AG08396 (cell line): ENCODE data around the gene NEGR1.
"Not testable (repeated sequence)": the region's sequence is repeated elsewhere in the genome, so short reads cannot be mapped to it uniquely, and the experiment has no call there.

Source experiments
- DNase-seq: peaks from one replicate; pipeline ENCODE4 v3.0.0; 2012; ENCODE audit warnings: low spot score, mixed read lengths

Gene NEGR1

DNA sequence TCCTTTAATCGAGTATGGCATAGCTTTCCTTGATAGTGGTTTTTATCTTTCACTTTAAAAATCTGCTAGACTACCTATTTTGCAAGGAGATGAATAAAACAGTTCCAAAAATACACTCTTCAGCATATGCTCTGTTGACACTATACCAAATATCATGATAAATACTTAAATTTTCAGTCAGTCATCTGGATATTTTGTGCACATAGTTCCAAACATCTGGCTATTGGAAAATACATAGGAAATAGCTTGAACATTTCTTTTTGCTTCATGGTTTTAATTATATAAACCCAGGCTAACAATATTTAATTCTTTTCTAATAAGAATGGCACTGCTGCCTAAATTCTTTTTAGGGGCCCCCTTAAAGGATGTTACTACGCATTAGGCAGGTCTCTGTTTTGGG, 342.1 kb downstream of the NEGR1 start:
- DNase-seq: no peak

DNA sequence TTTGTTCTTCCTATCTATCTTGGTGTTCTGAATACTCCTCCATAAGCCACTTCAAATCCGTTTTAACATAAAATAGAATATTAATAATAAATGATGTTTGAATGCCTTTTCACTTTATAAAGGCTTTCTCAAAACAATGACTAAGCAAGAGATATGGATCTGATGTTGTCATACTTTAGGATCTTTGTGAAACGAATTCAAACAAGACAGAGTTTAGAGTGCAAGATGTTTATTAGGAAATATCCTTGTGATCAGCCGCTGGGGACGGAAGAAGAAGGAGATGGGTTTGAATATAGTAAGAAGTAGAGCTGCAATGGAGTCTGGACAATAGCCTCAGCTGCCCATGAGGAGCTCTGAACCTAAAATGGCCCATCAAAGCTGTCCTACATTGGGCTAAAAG, 351.8 kb downstream of the NEGR1 start:
- DNase-seq: no peak

DNA sequence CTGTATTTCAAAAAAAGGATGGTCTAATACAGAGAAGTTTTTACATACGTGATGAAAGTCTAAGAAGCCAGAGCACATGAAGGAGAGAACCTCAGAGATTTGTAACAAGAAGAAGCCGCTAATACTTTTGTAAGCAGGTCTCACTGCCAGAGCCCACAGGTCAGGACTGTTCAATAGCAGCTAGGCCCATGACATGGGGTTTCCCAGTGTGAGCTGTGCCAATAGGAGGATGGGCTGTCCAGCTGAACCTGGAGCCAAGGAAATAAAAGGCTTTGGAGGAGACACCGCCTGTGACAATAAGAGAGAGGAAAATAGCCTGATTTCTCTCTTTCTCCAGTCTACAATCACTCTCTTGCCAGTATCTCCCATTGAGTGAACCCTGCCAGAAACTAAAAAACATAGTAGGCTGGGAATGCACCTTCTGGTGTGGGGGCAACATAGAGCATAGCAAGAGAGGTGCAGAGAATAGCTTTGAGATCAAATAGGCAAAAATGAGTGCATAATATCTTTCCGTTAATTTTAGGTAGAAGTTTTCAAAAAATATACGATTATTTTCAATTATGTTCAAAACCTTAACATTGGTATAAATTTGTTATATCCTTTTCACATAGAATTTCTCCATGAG, 360.3 kb downstream of the NEGR1 start:
- no peak for DNase-seq

DNA sequence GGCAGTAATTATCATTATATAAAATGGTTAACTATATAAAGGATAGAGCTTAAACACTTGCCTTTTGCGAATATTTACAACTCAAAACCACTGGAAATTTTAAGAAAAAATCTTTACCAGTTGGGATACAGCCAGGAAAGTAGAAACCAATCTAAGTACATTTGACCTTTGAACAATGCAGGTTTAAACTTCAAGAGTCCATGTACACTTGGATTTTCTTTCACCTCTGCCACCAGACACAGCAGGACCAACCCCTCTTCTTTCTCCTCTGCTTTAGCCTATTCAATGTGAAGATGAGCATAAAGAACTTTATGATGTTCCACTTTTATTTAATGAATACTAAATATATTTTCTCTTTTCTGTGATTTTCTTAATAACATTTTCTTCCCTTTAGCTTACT, 361.1 kb downstream of the NEGR1 start:
- no peak for DNase-seq

DNA sequence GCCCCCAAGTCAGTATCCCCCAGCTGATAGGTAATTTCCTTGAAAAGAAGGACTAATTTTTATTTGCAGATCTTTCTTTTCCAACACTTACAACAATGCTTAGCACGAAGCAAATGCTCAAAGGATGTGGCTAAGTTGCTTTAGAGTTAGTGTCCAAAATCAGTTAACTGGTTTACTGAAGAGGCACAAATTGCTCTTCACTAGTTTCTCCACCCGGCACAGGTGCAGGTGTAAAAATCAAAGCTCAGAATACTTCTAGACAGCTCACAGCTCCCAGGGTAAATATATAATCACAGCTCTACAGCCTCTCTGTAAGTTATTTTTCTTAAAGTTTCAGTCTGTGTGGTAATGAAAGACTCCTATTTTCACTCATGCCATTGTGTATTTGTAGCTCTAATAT, 361.8 kb downstream of the NEGR1 start:
- DNase-seq: no peak

DNA sequence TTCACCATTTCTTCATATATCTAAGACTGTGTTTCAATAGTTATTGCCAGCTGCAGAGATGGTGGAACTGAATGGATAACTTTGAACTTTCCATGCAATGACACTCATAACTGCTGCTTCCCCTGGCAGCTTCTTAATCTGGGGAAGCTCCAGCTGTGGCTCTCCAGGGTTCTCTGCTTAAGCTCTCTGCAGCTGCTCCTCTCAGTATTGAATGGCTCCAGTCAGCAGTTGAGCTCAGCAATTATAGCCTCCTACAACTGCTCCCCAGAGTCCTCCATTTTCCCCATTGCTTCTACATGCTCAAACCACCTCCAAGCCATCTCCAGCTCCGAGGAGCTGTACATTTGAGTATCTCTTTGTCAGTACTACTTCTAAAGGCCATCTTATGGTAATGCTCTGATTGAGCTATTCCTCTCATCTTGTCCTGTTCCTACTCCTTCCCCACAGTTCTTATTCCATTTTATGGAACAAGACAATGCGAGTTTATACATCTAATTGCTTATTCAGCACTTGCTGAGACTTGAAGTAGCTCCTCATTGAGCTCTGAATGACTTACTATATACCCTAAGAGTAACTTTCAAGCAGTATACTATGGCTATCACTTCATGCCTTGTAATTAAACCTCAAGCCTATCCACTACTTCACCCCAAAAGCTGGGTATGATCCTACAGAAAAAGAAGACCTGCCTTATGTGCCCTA, 362.4 kb downstream of the NEGR1 start:
- DNase-seq: no peak

DNA sequence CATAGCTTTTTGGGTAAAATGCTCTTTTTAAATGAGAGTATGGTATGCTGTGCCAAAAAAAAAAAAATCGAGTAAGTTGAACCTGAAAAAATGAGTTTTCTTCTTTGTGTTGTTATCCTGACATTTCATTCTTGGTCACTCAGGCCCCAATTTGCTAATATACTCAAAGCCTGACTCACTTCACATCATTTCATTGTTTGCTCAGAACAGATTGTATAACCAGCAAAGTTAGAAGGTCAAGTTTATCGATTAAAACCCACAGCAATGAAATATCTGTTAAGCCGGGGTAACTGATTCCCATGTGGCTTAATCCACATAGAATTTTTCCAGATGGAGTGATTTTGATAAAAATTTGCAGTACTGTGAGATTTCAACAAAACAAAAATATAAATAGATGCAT, 363.7 kb downstream of the NEGR1 start:
- DNase-seq: no peak

DNA sequence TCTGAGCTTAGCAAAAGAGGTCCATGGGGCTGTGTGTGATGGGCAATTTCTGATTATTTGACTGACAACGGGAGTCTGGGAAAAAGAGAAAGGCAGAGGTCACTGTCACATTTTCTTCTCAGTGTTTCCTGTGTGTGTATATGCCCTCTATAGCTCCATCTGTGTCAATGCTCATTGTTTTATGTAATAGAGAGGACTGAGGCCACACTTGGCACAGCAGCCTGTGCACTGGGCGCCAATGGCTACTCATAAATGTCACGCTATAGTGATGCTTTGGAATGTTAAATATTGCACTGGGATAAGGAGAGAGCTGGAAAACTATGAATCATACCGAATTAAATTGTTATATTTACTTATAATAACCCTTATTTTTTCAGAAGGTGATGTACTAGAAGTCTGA, 365.4 kb downstream of the NEGR1 start:
- no peak for DNase-seq

DNA sequence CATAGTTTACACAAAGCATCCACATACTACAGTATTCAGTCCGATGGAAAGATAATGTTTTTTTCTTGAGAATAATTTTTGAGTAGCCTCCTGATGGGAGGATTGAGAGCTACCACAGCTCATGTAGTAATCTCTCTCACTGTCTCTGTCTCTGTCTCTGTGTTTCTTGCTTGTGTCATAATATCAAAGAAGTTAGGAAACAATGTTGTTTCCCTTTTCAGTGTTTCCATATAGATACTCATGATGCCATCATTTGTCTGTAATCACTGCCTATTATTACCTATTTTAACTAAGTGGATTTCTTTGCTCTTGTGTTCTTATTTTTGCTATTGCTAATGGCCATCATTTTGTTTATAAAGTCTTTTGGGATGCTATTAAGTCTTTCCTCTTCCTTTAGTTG, 367.7 kb downstream of the NEGR1 start:
- DNase-seq: no peak

DNA sequence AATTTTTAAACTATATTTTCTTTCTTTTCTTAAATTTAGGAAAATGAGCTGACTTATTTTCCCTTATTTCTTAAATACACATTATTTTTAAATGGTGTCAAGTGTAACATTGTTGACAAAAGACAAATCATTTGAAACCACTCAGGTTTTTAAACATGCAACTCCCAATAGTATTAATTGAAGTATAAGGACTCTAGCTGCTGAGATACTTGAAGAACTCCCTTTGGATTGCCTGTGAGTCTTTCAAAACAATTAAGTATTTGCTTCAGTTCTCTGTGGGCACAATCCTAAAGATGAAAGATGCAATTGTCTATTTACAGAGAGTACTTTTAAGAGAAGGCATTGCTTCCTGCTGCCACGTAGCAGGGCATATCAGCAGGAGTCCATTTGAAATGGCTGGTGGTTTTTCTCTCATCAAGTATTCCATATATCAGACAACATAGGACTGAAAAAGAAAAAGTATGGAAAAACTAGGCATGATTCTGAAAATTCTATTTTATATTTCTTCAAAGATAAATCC, 373.4 kb downstream of the NEGR1 start:
- DNase-seq: no peak

DNA sequence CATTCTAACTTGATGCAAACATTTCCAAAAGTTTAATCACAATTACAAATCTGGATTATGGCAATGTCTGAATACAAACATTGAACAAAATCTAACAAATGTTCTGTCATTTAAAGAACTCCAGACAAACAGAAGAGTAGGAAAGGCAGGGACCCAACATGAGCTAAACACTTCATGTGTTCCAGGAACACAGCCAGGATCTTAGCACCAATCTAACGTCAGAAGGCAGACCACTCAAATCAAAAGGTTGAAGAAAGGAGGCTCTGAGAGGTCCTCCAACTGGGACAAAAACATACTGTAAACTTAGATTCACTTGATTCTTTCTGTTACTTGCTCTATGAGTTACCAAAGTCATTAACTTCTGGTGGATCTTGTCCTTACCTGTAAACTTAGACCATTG, 374.0 kb downstream of the NEGR1 start:
- no peak for DNase-seq

DNA sequence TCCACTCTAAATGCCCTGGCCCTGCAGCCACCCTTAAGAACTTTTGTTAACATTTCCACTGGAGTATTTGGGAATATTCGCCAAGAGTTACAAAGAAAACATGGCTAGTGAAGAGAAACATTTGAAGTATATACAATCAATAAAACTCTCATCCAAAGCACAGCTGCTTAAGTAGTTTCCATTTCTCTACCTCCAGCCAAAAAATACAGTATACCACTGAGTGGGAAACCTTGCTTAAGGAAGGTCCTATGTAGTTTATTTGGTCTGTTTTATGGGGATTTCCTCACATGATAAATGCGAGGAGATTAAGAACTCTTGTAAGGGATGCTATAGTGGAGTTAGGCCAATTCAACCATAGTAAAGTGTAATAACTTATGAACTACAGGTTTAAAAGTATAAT, 382.5 kb downstream of the NEGR1 start:
- DNase-seq: no peak

DNA sequence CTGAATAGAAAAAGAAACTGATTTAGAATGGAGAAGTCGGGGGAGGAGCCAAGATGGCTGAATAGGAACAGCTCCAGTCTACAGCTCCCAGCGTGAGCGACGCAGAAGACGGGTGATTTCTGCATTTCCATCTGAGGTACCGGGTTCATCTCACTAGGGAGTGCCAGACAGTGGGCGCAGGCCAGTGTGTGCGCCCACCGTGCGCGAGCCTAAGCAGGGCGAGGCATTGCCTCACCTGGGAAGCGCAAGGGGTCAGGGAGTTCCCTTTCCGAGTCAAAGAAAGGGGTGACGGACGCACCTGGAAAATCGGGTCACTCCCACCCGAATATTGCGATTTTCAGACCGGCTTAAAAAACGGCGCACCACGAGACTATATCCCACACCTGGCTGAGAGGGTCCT, 394.2 kb downstream of the NEGR1 start:
- DNase-seq: not testable (repeated sequence)

DNA sequence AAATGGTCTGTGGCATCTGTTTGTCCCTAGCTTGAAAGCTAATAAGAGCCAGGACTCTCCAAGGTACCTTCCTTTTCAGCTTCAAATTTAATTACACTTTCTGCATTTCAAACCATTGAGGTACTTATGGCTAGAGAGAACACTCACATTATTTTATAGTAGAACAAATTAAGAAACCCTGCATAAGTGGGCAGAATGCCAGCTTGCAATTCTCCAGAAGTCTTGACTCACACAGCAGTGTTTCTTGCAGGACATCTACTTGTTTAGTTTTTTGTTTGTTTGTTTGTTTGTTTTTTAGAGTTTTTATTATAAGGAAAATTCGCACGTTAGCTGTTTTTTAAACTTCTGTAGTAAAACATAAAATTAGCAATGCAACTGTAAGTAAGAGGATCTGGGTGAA, 397.2 kb downstream of the NEGR1 start:
- no peak for DNase-seq

DNA sequence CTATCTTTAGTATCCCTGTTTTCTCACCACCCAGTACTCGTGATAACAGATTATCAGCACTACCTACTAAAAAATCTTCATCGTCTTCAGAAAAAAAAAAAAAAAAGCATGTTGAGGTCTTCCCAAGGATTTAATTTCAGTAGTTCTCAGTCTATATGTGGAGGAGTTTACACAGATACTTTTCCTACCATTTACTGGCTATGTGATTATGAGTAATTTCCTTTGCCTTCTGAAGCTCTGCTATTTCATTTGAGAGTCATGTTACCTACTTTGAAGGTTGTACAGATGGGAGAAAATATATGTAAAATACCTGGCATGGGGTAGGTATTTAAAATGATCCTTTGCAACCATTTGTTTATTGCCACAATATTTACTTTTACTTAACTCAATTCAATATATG, 399.7 kb downstream of the NEGR1 start:
- DNase-seq: no peak

DNA sequence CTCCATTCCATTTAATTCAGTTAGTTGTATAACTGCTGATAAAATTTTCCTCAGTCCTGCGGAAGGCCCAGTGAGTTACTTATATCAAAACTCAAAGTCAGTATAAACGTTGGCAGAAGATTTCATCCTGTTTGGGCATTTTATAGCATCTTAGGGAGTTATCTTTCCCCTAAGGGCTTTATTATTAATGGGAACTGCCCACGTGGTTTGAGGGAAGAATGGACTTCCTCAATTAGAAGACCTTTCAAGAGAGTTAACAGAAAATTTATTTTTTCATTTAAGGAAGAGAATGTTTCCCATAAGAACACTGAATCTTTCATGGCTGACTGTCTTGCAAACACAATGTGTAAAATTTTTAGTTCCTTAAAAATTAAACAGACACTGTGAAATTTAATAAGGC, 400.1 kb downstream of the NEGR1 start:
- DNase-seq: no peak

DNA sequence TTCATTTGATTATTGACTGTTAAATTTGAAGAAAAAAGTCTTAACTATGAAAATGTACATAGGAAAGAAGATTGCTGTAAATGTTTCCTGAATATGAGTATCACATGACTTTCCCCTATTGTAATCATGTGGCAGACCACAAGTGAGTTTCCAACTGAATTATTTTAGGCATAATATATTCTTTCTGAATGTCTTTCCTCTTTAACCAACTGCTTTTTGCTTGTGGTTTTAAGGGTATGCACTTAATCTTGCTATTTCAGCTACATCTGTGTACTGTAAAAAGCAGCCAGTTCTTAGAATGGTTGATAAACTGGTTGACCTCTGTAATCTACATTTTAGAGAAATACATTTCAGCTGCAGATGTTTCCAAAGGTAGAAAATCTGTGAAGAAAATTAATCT, 400.7 kb downstream of the NEGR1 start:
- no peak for DNase-seq

DNA sequence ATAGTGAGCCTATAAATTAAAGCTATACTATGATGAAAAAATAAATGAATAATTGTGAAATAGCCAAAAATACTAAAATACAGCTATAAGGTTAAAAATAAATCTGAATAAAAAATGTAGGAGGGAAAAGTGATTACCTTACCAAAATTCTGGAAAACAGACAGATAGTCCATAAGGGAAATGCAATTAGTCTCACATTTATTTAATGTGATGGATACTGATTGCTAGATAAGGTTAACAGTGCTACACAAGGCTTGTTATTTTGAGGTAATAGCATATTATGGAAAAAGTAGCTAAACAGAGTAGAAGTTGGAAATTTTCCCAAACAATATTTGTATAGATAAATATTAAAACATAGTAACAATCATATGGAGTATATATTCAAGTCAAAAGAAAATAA, 413.0 kb downstream of the NEGR1 start:
- DNase-seq: no peak

DNA sequence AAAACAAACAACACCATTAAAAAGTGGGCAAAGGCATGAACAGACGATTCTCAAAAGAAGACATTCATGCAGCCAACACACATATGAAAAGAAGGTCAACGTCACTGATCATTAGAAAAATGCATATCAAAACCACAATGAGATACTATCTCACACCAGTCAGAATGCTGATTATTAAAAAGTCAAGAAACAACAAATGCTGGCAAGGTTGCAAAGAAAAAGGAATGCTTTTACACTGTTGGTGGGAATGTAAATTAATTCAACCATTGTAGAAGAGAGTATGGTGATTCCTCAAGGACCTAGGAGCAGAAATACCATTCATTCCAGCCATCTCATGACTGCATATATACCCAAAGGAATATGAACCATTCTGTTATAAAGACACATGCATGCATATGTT, 419.6 kb downstream of the NEGR1 start:
- no peak for DNase-seq

DNA sequence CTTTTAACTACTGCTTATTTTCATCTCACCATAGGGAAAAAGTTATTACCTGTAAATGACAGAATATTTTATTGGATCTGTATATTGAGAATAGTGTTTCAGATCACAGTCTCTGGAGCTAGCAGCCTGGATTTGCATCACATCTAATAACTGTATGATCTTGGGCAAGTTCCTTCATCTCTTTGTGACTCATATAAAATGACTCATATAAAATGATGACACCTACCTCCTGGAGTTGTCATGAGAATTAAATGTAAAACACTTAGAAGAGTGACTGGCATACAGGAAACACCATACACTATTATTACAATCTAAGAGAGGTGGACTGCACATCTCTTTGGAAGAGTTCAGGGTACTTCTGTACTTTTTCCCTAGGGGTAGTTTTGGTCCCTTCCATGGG, 421.3 kb downstream of the NEGR1 start:
- no peak for DNase-seq

DNA sequence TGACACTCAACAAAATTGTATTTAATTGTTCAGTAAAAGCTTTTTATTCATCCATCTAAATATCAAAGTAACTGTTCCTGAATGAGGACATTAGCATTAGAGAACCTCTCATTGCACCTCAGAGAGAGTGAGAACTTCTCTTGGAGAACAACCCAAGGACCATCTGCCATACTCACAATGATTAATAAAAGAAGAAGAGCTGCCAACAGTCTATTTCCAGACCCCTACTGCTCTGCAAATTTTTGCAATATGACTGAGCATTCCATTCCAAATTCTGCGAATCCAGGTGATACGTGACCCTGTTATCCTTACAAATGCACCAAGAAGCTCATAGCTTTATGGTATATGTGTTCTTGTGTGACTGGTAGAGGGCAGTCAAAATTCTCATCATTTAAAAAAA, 422.5 kb downstream of the NEGR1 start:
- DNase-seq: no peak

DNA sequence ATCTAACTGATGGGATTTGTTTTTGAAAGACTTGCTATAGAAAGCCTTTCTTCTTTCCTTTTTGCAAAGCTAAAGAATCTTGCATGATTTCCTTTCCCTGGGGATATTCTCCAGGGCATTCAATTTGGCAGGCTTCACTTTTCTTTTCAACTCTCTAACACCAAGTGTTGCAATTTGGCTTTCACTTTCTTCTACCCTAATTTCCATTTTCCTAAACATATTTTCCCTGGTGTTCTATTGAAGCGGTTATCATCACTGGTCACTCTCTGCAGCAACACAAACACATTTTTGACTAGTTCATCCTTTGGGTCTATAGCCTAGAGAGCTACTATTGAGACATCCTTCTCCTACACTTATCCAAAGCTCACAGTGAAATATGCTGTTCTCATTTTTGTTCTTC, 424.5 kb downstream of the NEGR1 start:
- no peak for DNase-seq

DNA sequence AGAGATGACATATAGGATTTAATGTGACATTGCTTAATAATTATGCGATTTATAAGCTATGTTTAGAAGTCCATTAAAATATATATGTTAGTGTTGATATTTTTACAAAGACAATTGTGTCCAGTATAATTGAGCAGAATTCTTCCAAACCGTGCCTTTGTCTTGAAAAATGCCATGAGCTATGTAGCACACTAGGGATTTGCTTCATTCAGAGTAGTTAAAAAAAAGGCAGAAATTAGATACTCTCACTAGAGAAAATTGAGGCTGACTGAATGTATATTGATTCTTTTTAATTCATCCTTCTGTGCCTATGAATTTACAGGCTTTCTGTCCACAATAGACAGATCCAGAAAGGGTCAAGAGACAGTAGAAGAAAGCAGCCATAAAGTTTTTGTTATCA, 429.0 kb downstream of the NEGR1 start:
- no peak for DNase-seq

DNA sequence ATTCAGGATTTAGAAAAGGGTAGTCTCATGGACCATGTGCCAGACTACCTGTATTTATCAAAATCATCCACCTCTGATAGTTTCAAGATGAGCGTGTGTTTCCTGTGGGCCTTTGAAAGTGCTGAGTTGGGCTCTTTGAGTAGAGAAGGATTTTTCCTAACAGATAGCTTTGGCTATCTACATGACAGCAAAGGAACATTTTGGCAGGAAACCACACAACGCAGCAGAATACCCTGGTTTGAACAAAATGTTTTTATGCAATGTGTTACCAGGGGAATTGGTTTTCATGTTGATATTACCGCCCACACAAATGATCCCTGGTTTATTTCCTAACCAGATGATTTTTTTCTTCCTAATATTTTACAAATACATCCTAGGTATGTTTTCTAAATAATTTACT, 431.4 kb downstream of the NEGR1 start:
- DNase-seq: no peak
